OCI-LY3 (cell line): ENCODE results near the gene CEP104.

Experiments
- H2AFZ ChIP-seq: fragments of 200-600, 300-600 bp; shearing (Covaris generic); 2 replicates; pipeline ENCODE4 v1.6.0; 2014; ENCODE audit warnings: antibody characterized with exemption, low read depth, low read length
- H3K27ac ChIP-seq: fragments of 200-600, 300-600 bp; sonication (generic); 2 replicates; pipeline ENCODE4 v1.5.1; 2014; ENCODE audit warnings: mild to moderate bottlenecking, low read length, moderate library complexity, mixed read lengths
- H3K27me3 ChIP-seq: fragments of 200-600, 300-600 bp; sonication (generic); 2 replicates; pipeline ENCODE4 v1.6.1; 2014; ENCODE audit warnings: low read depth, low read length, mixed read lengths
- H3K36me3 ChIP-seq: fragments of 200-600, 300-600 bp; sonication (generic); replicated peaks from 2 replicates; pipeline ENCODE3; 2014; ENCODE audit warnings: low read depth, low read length, mixed read lengths
- H3K4me1 ChIP-seq: fragments of 300-600, 200-600 bp; sonication (generic); 2 replicates; pipeline ENCODE4 v1.6.1; 2014; ENCODE audit warnings: low read length, mixed read lengths
- H3K4me2 ChIP-seq: fragments of 200-600, 300-600 bp; sonication (generic); 2 replicates; pipeline ENCODE4 v1.6.1; 2014; ENCODE audit warnings: low read length, mixed read lengths
- H3K4me3 ChIP-seq: fragments of 300-600, 200-600 bp; sonication (generic); 2 replicates; pipeline ENCODE4 v1.5.1; 2014; ENCODE audit warnings: antibody characterized with exemption, mild to moderate bottlenecking, low read length, moderate library complexity
- H3K79me2 ChIP-seq: fragments of 300-600, 200-600 bp; shearing (Covaris generic); 2 replicates; pipeline ENCODE4 v1.6.1; 2014; ENCODE audit warnings: mild to moderate bottlenecking, low read length, mixed read lengths
- H3K9ac ChIP-seq: fragments of 300-600, 200-600 bp; shearing (Covaris generic); 2 replicates; pipeline ENCODE4 v1.6.0; 2014; ENCODE audit warnings: mild to moderate bottlenecking, low read length, moderate library complexity
- H3K9me3 ChIP-seq: fragments of 200-600, 300-600 bp; shearing (Covaris generic); 2 replicates; pipeline ENCODE4 v1.6.1; 2014; ENCODE audit warnings: low read length, mixed read lengths; ENCODE audit not compliant: insufficient read depth
- H4K20me1 ChIP-seq: fragments of 200-600, 300-600 bp; sonication (generic); 2 replicates; pipeline ENCODE4 v1.6.1; 2016; ENCODE audit warnings: low read length, mixed read lengths; ENCODE audit not compliant: insufficient read depth
- CTCF ChIP-seq: fragments of 200-600, 300-600 bp; sonication (generic); IDR thresholded peaks from 2 replicates; pipeline ENCODE4 v1.5.1; 2014; ENCODE audit warnings: antibody characterized with exemption, low read length, low read depth
- EZH2phosphoT487 ChIP-seq: fragments of 200-600 bp; shearing (Covaris generic); IDR thresholded peaks from 2 replicates; pipeline ENCODE4 v1.6.1; 2018; ENCODE audit warnings: antibody characterized with exemption, mixed run types, low read depth

The CEP104 gene

GRCh38 chr1:3879099-3879498, 22.1 kb upstream of the CEP104 start:
- H2AFZ ChIP-seq, result no peak overlapping the region
- H3K4me2 ChIP-seq, result no peak overlapping the region
- no peaks in the 10 kb centered on the region for H4K20me1 ChIP-seq
- H3K9me3 ChIP-seq, result no peaks in the 10 kb centered on the region
- peaks cover 21% of the 10 kb centered on the region for H3K36me3 ChIP-seq
- H3K27me3 ChIP-seq, result no peaks in the 10 kb centered on the region
- H3K9ac ChIP-seq, result no peak overlapping the region
- H3K79me2 ChIP-seq, result no peaks in the 10 kb centered on the region
- H3K27ac ChIP-seq, result no peak overlapping the region
- TF ChIP-seq CTCF (no peak), EZH2phosphoT487 (no peak)
- H3K4me1 ChIP-seq, result no peaks in the 10 kb centered on the region
- no peak overlapping the region for H3K4me3 ChIP-seq

GRCh38 chr1:3876716-3877115, 19.7 kb upstream of the CEP104 start:
- TF ChIP-seq EZH2phosphoT487 (no peak), CTCF (no peak)
- H3K27ac ChIP-seq, result no peak overlapping the region
- no peaks in the 10 kb centered on the region for H4K20me1 ChIP-seq
- no peak overlapping the region for H2AFZ ChIP-seq
- no peaks in the 10 kb centered on the region for H3K9me3 ChIP-seq
- no peak overlapping the region for H3K9ac ChIP-seq
- H3K79me2 ChIP-seq, result no peaks in the 10 kb centered on the region
- peaks cover 22% of the 10 kb centered on the region for H3K36me3 ChIP-seq
- H3K4me3 ChIP-seq, result no peak overlapping the region
- H3K27me3 ChIP-seq, result no peaks in the 10 kb centered on the region
- no peak overlapping the region for H3K4me2 ChIP-seq
- no peaks in the 10 kb centered on the region for H3K4me1 ChIP-seq

GRCh38 chr1:3874736-3875135, 17.7 kb upstream of the CEP104 start:
- Histone ChIP-seq H3K4me1 (no peaks in the 10 kb centered on the region), H3K36me3 (peaks cover 19% of the 10 kb centered on the region), H3K9me3 (no peaks in the 10 kb centered on the region), H3K27ac (no peak overlapping the region), H3K4me3 (no peak overlapping the region), H2AFZ (no peak overlapping the region), H3K4me2 (no peak overlapping the region), H3K27me3 (no peaks in the 10 kb centered on the region), H3K79me2 (no peaks in the 10 kb centered on the region), H4K20me1 (no peaks in the 10 kb centered on the region), H3K9ac (no peak overlapping the region)
- TF ChIP-seq CTCF (no peak), EZH2phosphoT487 (no peak)

GRCh38 chr1:3872546-3872945, 15.5 kb upstream of the CEP104 start:
- H3K4me1 ChIP-seq, result no peaks in the 10 kb centered on the region
- no peaks in the 10 kb centered on the region for H3K27me3 ChIP-seq
- H3K4me2 ChIP-seq, result no peak overlapping the region
- no peak overlapping the region for H2AFZ ChIP-seq
- H3K27ac ChIP-seq, result no peak overlapping the region
- H3K9me3 ChIP-seq, result no peaks in the 10 kb centered on the region
- H3K4me3 ChIP-seq, result no peak overlapping the region
- no peak overlapping the region for H3K9ac ChIP-seq
- no peaks in the 10 kb centered on the region for H4K20me1 ChIP-seq
- no peak for TF ChIP-seq CTCF
- no peak for TF ChIP-seq EZH2phosphoT487
- H3K36me3 ChIP-seq, result peaks cover 10% of the 10 kb centered on the region
- H3K79me2 ChIP-seq, result no peaks in the 10 kb centered on the region
